HG02981 (cell line): Measurements from ENCODE around the gene SP6.

Source experiments
- ATAC-seq: cut with Tn5 transposase; IDR thresholded peaks from one replicate; pipeline ENCODE4 v1.9.1; 2021; ENCODE audit warnings: mild to moderate bottlenecking, moderate library complexity; ENCODE audit not compliant: unreplicated experiment

Gene SP6

GRCh38 chr17:47838636-47839035 lies 12.3 kb downstream of the SP6 start:
- ATAC-seq: no peak

- ATAC-seq: no peak
Observed at GRCh38 chr17:47837401-47838039, 13.4 kb downstream of the SP6 start.

- no peak for ATAC-seq
Observed at GRCh38 chr17:47836601-47837000, 14.4 kb downstream of the SP6 start.

GRCh38 chr17:47834756-47835155 lies 16.2 kb downstream of the SP6 start:
- no peak for ATAC-seq

GRCh38 chr17:47831934-47832327 lies 19.0 kb downstream of the SP6 start:
- ATAC-seq: no peak

GRCh38 chr17:47831003-47831933 lies 19.7 kb downstream of the SP6 start, which contains the start of the genes LRRC46 and MRPL10:
LRRC46 (plus strand) TSS chr17:47831670; CDS start chr17:47831990, 320 bp downstream.
MRPL10 (minus strand) TSS chr17:47831541; CDS start chr17:47831511, 30 bp downstream.
- ATAC-seq: peak; percentile 77

GRCh38 chr17:47830396-47831002 lies 20.5 kb downstream of the SP6 start:
- no peak for ATAC-seq

- ATAC-seq: no peak
Observed at GRCh38 chr17:47829870-47830269, 21.1 kb downstream of the SP6 start.

GRCh38 chr17:47823519-47823918 lies 27.4 kb downstream of the SP6 start:
- ATAC-seq: no peak

GRCh38 chr17:47822785-47823184 lies 28.2 kb downstream of the SP6 start:
- ATAC-seq: no peak

- peak; percentile 61 for ATAC-seq
Observed at GRCh38 chr17:47821424-47822391, 29.3 kb downstream of the SP6 start, which contains the start of gene OSBPL7. OSBPL7 (minus strand) TSS chr17:47821794; CDS start chr17:47820278, 1,516 bp downstream.

GRCh38 chr17:47821031-47821423 lies 29.9 kb downstream of the SP6 start:
- no peak for ATAC-seq

GRCh38 chr17:47820033-47820789 lies 30.8 kb downstream of the SP6 start:
- no peak for ATAC-seq

GRCh38 chr17:47819475-47819874 lies 31.5 kb downstream of the SP6 start:
- no peak for ATAC-seq

GRCh38 chr17:47818002-47818695 lies 32.8 kb downstream of the SP6 start:
- no peak for ATAC-seq

GRCh38 chr17:47816947-47817346 lies 34.0 kb downstream of the SP6 start:
- ATAC-seq: no peak

GRCh38 chr17:47816111-47816735 lies 34.7 kb downstream of the SP6 start:
- no peak for ATAC-seq

- no peak for ATAC-seq
Observed at GRCh38 chr17:47815106-47815918, 35.7 kb downstream of the SP6 start.
